OCI-LY1 (cell line): ENCODE measurements around the gene ERBB3.

Experiments
- EZH2 ChIP-seq: fragments of 200-600 bp; sonication (generic), shearing (Covaris generic); IDR thresholded peaks from 2 replicates; pipeline ENCODE4 v1.8.0; 2017; ENCODE audit warnings: borderline replicate concordance, mixed run types, mild to moderate bottlenecking, antibody characterized with exemption, low read length, moderate library complexity, mixed read lengths
- TF ChIP-seq, protein P1 (sequence below): fragments of 200-600 bp; sonication (generic), shearing (Covaris generic); IDR thresholded peaks from 2 replicates; pipeline ENCODE4 v1.5.1; 2017; ENCODE audit warnings: mild to moderate bottlenecking, antibody characterized with exemption, low read length, moderate library complexity, mixed read lengths

DNA sequence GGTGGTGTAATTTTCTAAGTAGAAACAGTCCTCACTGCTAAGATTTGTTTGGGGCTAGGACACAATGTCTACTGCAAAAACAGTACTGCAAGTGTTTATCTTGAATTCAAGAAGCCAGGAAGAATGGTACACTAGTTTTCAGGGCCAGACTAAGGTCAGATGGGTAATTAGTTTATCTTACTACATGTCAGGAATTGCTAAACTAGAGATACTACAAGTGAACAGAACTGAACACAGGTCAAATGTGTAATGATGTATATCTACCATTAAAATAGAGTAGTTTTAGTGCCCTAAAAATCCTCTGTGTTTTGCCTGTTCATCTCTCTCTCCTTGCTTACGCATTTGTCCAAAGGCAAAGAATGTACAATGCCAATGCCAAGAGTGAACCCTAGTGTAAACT is 34.1 kb downstream of the ERBB3 start:
- TF ChIP-seq, protein P1, sequence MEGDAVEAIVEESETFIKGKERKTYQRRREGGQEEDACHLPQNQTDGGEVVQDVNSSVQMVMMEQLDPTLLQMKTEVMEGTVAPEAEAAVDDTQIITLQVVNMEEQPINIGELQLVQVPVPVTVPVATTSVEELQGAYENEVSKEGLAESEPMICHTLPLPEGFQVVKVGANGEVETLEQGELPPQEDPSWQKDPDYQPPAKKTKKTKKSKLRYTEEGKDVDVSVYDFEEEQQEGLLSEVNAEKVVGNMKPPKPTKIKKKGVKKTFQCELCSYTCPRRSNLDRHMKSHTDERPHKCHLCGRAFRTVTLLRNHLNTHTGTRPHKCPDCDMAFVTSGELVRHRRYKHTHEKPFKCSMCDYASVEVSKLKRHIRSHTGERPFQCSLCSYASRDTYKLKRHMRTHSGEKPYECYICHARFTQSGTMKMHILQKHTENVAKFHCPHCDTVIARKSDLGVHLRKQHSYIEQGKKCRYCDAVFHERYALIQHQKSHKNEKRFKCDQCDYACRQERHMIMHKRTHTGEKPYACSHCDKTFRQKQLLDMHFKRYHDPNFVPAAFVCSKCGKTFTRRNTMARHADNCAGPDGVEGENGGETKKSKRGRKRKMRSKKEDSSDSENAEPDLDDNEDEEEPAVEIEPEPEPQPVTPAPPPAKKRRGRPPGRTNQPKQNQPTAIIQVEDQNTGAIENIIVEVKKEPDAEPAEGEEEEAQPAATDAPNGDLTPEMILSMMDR = no peak
- TF ChIP-seq EZH2 = no peak
